ENCODE measurements around the gene SCRN1.
"Not testable (repeated sequence)": the region's sequence is repeated elsewhere in the genome, so short reads cannot be mapped to it uniquely, and the experiment has no call there.

SCRN1 gene

GRCh38 chr7:29962035-29962434 is 27.6 kb downstream of the SCRN1 start:
- no peak for DNase-seq

DNA sequence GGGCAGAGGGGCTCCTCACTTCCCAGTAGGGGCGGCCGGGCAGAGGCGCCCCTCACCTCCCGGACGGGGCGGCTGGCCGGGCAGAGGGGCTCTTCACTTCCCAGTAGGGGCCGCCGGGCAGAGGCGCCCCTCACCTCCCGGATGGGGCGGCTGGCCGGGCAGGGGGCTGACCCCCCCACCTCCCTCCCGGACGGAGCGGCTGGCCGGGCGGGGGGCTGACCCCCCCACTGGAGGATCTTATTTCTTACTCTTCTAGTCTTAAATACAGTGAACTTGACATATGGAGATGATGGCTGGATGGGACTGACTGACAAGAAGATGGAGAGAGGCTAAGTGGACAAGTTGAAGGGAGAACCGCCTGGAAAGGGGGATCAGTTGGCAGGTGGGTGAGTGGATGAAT is 28.0 kb downstream of the SCRN1 start:
- DNase-seq = not testable (repeated sequence)

GRCh38 chr7:29958667-29959358 is 30.8 kb downstream of the SCRN1 start:
- no peak for DNase-seq

GRCh38 chr7:29957521-29958310 is 31.9 kb downstream of the SCRN1 start:
- DNase-seq = peak; percentile 93

GRCh38 chr7:29956487-29956836 is 33.1 kb downstream of the SCRN1 start:
- no peak for DNase-seq

- DNase-seq = no peak
Observed at GRCh38 chr7:29955799-29956486, 33.7 kb downstream of the SCRN1 start.

- DNase-seq = no peak
Observed at GRCh38 chr7:29955075-29955792, 34.4 kb downstream of the SCRN1 start.

DNA sequence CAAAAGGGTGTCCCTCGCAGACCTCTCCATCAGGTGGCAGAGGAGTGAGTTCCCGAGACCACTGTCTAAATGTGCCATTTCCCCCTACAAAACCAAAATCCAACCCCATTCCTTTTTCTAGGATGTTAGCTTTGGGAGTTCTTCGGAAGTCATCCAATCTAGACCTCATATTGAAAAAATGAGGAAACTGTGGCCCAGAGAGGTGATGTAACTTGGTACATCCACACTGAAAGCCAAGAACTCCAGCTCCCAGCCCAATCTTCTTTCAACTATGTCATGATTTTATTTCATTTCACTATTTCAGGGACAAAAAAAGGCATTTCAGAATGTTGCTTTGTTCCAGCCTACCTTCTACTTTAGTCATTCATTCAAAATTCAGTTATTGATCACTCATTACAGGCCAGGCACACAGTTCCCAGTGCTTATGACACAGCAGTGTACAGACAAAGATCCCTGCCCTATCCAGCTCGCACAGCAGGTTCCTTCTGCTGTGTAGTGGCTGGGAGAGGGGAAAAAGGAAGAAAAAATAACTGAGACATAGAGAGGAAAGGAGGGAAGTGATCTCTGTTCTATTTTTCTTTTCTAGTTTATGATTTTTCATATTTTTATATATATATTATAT is 35.8 kb downstream of the SCRN1 start:
- DNase-seq = no peak

DNA sequence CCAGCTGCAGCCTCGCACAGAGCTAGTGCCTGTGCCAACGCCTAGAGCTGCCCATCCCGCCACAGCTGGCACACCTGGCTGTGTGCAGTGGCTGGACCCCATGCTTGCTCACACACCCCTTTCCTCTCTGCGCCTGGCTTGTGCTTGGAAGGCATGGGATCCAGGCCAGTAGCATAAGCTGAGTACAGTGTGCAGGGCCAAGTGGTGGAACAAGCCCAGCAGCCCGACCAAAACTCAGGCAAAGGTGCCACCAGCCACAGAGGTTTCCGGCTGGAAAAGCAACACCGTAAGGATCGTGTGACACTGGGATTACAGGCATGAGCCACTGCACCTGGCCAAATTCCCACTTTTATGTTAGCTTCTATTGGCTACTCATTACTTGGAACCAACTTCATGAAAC is 38.4 kb downstream of the SCRN1 start:
- DNase-seq = no peak

DNA sequence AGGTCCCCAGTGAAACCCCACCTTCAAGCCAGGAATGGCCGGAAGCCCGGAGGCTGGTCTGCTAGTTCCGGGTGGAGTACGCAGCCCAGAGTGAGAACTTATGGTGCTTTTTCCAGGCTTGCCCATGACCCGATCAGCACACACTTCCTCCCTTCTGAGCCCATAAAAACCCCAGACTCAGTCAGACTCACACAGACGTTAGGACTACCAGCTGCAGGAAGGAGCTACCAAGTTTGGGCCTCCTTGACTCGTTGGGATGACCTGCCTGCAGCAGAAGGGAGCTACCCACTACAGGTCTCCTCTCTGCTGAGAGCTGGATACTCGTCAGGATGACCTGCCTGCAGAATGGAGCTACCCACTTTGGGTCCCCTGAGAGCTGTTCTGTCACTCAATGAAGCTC is 39.1 kb downstream of the SCRN1 start:
- DNase-seq = no peak

GRCh38 chr7:29948587-29948986 is 41.0 kb downstream of the SCRN1 start:
- peak; percentile 12 for DNase-seq

- no peak for DNase-seq
Observed at GRCh38 chr7:29946428-29947186, 43.0 kb downstream of the SCRN1 start.

- no peak for DNase-seq
Observed at GRCh38 chr7:29945259-29945809, 44.3 kb downstream of the SCRN1 start.

DNA sequence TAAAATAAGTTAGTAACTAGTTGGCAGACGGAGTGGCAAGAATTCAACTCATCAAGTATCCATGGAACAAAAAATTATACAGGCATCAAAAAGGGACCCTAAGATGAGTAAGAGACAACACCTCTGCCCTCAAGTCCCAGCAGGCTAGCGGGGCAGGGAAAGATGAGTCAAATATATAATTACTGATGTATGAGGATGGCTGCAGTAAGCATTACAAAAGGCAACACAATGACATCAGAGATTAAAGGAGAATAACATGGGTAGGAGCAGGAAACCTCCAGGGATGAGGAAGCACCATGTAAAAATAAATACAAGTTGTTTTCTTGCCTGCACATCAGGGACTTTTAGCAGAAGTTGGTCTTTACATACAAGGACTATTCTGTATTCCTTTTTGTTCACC is 49.4 kb downstream of the SCRN1 start:
- no peak for DNase-seq

- DNase-seq = no peak
Observed at GRCh38 chr7:29937132-29937531, 52.5 kb downstream of the SCRN1 start.

GRCh38 chr7:29935111-29935510 is 54.5 kb downstream of the SCRN1 start:
- DNase-seq = no peak

- no peak for DNase-seq
Observed at GRCh38 chr7:29929018-29929807, 60.4 kb downstream of the SCRN1 start.

DNA sequence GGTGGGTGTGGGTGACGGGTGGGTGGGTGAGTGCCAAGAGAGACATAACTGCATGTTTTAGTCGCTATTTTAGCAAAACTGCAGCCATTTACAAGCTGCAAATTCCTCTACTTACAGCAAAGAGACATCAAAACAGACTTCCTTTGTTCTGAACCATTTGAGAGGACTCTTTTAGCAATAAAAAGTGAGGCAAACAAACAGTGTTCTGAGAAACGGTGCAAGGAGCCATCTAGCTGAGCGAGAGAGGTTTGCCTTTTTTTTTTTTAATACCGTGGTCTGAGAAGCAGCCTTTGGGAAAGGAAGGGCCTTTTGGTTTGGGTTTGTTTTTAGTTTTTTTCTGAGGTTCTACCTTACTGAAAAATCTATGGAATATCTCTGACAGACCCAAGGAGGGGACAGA is 62.9 kb downstream of the SCRN1 start:
- DNase-seq = no peak

DNA sequence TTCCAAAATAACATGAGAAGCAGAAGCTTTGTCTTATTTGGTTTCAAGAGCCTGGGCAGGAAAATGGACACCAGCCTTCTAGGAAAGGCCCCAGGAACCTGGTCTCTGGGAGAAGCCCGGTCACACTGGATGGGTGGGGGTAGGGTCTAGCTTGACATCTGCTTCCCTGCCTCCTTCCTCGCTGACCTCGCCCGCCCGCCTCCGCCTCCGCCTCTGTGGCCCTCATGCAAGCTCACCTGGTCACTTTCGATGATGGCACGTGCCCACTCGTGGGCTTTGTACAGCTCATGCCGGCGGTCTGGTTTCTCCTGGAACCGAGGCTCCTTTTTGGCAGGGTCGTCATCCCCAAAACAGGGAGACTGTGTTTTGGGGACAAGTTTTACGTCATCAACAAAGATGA is 63.4 kb downstream of the SCRN1 start:
- no peak for DNase-seq

GRCh38 chr7:29924684-29925083 is 64.9 kb downstream of the SCRN1 start:
- DNase-seq = no peak

DNA sequence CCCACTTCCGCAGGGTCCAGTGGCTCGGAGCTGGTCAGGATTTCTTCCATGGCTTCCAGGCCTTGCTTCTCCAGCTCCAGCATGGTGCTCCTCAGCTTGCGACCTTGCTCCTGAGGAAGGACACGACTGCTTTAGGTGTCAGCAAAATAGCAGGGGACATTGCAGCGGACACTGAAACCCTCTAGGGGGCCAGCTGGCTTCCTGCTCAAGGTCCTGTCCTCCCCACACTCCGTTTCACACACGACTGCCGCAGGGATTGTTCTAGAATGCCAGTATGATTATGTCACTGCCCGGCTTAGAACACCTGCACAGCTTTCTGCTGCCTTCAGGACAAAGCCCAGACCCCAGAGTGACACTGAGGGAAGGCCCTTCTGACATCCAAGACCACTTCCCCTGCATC is 65.6 kb downstream of the SCRN1 start:
- no peak for DNase-seq
